ENCODE results near the gene AP3D1. TPM values are rescaled to one million over a fixed set of nuclear protein-coding genes. Genes with fewer than 3 reads are reported as not detected.
A peak's percentile ranks its signal among the peaks of the same experiment; 100 is the strongest.
"Not testable (repeated sequence)": the region's sequence is repeated elsewhere in the genome, so short reads cannot be mapped to it uniquely, and the experiment has no call there.

AP3D1 gene
- 59.0 and 69.3 TPM in 2 replicates for total RNA-seq (2014; rRNA removed; shearing (Covaris generic); ENCODE audit: low replicate concordance)

DNA sequence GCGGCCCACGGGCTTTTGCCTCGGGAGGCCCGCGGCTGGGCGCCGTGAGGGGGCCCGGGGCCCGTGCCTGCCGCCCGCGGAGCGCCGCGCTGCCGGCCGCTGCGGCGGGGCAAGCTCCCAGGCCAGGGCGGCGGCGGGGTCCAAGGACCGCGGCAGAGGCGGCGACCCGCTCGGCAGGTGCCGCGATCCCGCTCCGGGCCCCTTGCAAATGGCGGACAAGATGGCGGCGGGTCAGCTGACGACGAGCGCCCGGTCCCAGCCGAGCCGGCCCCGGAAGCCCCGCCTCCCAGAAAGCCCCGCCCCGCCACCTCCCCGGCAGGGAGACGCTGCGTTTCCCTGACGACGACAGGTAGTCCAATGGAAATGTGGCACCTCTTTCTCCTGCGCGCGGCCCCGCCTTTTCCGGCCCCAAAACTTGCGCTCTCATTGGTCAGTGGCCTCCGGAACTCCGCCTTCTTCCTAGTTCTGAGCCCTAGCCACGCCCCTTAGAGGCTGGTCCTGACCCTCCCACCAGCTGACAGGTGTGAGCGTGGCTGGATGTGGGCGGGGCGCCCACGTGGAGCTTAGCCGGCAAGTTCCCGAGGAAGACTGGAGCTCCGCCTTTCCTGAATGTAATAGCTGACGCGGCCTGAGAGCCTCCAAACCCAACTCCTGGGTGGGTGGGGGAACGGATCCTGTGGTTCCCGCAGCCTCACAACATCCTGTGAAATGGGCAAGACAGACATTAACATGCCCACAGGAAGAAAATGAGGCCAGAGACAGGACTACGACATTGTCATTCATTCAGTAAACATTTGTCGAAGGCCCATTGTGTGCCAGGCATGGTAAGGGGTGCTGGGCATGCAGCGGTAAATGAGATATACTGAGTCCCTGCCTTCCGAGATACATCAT lies at the start of gene AP3D1:
AP3D1 (minus strand) TSS at position 228 of the 891 bp plus-strand sequence. CDS start 232 bp downstream, outside the sequence.
- in situ Hi-C loops (cut with HindIII; ENCODE audit: low pct_unique_long_range_greater_than_20kb, low sequenced_read_pairs) = no loop called here

GRCh38 chr19:2200624-2201294 lies 49.4 kb upstream of the AP3D1 start:
- in situ Hi-C loops (cut with HindIII; ENCODE audit: low pct_unique_long_range_greater_than_20kb, low sequenced_read_pairs); DNase-seq (ENCODE audit: low read depth): not testable (repeated sequence)

More for the DNA sequence above, at the start of gene AP3D1:
- peak; percentile 98 for DNase-seq (ENCODE audit: low read depth)

- in situ Hi-C loops (cut with HindIII; ENCODE audit: low pct_unique_long_range_greater_than_20kb, low sequenced_read_pairs) = no loop called here
- no peak for DNase-seq (ENCODE audit: low read depth)
Measured at GRCh38 chr19:2199861-2200623, 48.7 kb upstream of the AP3D1 start.

DNA sequence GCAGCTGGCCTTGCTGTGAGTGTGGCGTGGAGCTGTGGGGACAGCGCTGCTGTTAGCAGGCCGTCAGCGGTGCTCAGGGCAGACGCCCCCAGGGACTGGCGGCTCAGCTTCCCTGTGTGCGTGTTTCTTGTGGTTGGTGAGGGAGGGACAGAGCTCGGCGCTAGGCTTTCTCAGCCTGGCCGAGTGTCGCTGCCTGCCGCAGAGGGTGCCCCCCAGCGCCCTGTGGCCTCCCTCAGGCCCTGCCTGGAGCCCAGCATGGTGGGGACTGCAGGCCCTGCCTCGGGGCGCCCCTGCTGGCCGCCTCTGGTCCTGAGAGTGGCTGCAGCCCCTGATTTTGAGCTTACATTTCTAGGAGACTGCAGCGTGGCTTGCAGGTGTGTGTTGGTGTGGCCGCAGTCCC lies 47.8 kb upstream of the AP3D1 start:
- in situ Hi-C loops (cut with HindIII; ENCODE audit: low pct_unique_long_range_greater_than_20kb, low sequenced_read_pairs) = no loop called here
- DNase-seq (ENCODE audit: low read depth) = no peak

DNA sequence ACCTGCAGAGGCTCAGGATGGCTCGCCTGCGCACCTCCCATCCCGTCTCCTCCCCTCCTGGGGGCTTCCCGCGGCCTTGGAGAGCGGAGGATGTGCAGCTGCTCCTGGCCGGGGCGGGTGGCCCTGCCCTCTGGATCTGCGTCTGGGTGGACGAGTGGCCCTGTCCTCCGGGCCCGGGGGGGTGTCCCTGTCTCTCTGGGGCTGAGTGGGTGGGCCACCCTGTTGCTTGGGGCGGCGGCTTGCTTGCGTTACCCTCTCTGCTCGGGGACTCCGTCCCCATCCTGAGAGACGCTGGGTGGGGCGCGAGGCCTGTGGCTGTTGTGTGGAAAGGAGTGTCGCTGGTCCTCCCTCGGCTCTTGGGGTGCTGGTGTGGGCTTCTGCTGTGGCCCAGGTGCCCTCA lies 47.0 kb upstream of the AP3D1 start:
- in situ Hi-C loops (cut with HindIII; ENCODE audit: low pct_unique_long_range_greater_than_20kb, low sequenced_read_pairs) = no loop called here
- DNase-seq (ENCODE audit: low read depth) = no peak

DNA sequence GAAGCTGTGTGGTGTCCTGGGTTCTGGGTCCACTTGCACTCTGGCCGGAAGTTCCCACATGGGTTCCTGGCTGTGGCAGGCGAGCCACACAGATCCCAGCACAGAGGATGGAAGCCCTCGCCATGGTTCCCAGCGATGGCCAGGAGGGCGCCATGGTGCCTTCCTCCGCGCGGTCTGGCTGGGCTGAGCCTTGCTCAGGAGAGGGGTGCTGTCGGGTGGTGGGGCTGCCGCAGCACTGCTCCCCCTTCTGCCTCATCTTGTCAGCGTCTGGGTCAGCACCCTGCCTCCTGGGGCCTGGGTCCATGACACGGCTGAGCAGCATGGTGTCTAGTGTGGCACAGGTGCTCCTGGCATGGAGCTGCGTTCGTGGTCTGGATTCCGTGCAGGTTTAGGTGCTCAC lies 45.9 kb upstream of the AP3D1 start:
- no peak for DNase-seq (ENCODE audit: low read depth)
- in situ Hi-C loops (cut with HindIII; ENCODE audit: low pct_unique_long_range_greater_than_20kb, low sequenced_read_pairs) = no loop called here

DNA sequence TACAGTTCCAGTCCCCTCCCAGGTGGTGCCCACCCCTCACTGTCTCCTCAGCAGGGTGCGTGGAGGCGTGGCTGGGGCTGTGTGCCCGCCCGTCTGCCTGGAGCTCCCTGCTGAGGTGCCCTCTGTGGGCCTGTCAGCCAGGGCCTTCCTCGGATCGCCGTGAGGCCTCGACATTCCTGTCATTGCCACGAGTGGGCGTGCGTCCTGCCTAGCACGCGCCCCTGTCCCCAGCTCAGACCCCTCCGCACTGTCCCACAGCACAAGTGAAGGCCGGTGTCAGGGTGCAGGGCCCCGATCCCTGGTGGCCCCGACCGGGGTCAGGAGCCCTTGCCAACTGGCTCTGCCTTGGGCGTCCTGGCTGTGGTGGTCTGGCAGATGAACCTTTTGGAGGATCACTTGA lies 44.5 kb upstream of the AP3D1 start:
- no peak for DNase-seq (ENCODE audit: low read depth)
- in situ Hi-C loops (cut with HindIII; ENCODE audit: low pct_unique_long_range_greater_than_20kb, low sequenced_read_pairs) = no loop called here

DNA sequence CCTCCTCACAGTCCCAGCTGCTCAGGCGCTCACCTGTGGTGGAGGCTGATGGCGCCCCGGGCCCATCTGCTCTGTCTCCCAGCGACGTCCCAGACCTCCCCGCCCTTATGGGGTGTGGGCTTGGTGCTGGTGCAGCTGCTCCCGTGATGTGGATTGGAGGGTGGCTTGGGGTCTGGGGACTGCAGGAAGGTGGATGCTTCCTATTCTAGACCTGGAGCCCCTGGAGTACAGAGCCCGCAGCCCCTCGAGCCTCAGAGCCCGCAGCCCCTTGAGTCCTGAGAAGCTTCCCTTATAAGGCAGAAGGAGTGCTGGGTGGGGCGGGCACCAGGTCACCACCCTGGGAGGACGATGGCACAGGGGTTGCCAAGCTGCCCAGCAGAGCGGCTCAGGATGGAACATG lies 44.0 kb upstream of the AP3D1 start:
- no peak for DNase-seq (ENCODE audit: low read depth)
- in situ Hi-C loops (cut with HindIII; ENCODE audit: low pct_unique_long_range_greater_than_20kb, low sequenced_read_pairs) = no loop called here

DNA sequence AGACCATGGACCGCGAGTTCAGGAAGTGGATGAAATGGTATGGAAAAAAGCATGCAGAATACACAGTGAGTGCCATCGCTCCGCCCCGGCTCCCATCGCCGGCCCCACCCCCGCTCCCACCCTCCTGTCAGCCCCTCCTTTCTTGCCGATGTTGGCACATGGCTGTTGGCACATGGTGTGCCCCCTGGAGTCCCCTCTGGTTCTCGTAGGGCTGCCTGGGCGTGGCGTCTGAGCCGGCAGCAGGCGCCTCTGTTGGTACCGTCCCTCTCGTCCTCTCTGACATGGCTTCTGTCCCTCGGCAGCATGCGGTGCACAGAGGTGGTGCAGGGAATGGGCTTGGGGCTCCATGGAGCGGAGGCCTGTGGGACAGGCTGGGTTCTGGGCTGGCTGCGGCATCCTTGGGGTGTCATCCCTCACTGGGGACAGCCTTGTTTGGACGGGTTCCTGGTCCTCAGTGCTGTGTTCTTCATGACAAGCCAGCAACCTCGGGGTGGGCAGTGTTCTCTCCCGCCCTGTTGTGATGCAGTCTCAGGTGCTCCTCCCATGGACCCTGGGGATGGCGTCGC lies 43.2 kb upstream of the AP3D1 start:
- DNase-seq (ENCODE audit: low read depth) = no peak
- in situ Hi-C loops (cut with HindIII; ENCODE audit: low pct_unique_long_range_greater_than_20kb, low sequenced_read_pairs) = no loop called here

DNA sequence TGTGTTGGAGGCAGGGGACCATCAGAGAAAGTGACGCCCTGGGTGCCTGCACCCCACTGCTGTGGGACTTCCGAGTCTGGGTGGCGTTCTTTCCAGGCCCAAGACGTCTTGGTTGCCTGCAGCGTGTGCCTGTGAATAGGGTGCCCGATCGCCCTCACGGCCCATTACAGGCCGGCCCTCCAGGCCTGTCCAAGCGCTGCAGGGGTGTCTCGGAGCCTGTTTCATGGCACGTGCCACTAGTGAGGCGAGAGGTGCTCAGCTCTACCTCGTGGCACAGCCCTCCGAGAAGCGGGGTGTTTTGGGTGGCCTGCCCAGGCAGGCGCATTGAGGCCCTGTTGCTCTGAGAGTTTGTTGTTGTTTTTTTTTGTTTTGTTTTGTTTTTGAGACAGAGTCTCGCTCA lies 42.4 kb upstream of the AP3D1 start:
- no peak for DNase-seq (ENCODE audit: low read depth)
- in situ Hi-C loops (cut with HindIII; ENCODE audit: low pct_unique_long_range_greater_than_20kb, low sequenced_read_pairs) = no loop called here

- in situ Hi-C loops (cut with HindIII; ENCODE audit: low pct_unique_long_range_greater_than_20kb, low sequenced_read_pairs) = no loop called here
- DNase-seq (ENCODE audit: low read depth) = no peak
Measured at GRCh38 chr19:2192862-2193261, 41.5 kb upstream of the AP3D1 start.

GRCh38 chr19:2191456-2192310 lies 40.3 kb upstream of the AP3D1 start:
- in situ Hi-C loops (cut with HindIII; ENCODE audit: low pct_unique_long_range_greater_than_20kb, low sequenced_read_pairs) = no loop called here
- DNase-seq (ENCODE audit: low read depth) = no peak

DNA sequence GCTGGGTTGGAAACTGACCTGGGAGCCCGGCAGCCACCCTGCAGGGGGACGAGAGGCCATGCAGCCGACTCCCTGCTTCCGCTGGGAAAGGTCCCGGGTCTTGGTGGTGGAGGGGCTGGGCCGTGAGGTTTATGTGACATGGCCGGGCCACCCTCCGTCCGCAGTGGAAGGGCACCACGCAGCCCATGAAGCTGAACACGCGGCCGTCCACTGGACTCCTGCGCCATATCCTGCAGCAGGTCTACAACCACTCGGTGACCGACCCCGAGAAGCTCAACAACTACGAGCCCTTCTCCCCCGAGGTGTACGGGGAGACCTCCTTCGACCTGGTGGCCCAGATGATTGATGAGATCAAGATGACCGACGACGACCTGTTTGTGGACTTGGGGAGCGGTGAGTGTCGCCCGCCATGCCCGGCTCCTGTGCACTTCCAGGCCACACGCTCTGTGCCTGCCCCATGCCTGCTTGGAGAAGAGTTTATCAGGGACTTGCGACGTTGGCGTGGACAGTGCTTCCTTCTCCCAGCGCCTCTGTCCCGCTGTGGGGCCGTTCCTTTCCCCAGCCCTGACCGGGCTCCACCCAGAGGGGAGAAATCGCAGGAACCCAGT lies 39.6 kb upstream of the AP3D1 start:
- no peak for DNase-seq (ENCODE audit: low read depth)
- in situ Hi-C loops (cut with HindIII; ENCODE audit: low pct_unique_long_range_greater_than_20kb, low sequenced_read_pairs) = no loop called here

DNA sequence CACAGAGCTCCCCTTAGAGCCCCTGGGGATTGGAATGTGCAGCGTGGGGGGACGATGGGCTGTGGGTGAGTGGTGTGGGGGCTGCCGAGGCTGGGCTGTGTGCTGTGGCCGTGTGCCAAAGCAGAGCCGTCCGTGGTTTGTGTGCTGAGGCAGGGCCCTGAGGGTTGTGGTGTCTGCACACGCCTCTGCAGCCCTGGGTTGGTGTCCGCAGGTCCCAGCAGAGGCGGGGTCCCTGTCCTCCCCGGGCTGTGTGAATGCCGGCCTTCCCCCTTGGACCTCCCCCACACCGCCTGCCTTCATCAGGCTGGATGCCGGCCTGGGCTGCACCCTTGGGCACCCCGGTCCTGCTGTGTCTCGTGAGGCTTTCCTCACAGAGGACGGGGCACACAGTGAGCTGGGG lies 38.5 kb upstream of the AP3D1 start:
- no peak for DNase-seq (ENCODE audit: low read depth)
- in situ Hi-C loops (cut with HindIII; ENCODE audit: low pct_unique_long_range_greater_than_20kb, low sequenced_read_pairs) = no loop called here

DNA sequence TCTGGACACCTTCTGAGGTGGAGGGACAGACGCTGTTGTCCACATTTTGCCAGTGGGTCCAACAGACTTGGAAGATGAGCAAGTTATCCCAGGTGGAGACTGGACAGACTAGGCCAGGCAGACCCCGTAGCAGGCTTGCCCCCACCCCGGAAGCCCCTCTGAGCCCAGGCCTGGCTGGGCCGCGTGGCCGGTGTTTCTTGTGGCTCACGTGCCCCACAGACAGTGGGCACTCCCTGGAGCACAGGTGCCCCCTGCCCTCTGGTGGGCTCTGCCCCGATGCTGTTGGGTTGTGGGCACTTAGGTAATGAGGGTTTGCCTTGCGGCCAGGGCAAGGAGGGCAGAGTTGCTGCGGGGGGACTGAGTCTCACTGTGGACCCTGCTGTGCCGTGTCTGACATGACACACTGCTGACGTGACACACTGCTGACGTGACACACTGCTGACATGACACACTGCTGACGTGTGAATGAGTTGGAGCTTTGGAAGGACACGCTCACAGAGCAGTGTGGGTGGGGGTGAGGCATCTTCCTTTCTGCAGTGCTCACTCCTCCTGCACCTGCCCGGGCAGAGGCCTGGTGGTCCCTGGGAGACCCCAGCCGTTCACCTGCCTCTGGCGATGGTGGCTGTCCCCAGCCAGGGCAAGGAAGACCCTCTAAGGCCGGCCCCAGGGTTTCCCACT lies 37.5 kb upstream of the AP3D1 start:
- no peak for DNase-seq (ENCODE audit: low read depth)
- in situ Hi-C loops (cut with HindIII; ENCODE audit: low pct_unique_long_range_greater_than_20kb, low sequenced_read_pairs) = no loop called here

DNA sequence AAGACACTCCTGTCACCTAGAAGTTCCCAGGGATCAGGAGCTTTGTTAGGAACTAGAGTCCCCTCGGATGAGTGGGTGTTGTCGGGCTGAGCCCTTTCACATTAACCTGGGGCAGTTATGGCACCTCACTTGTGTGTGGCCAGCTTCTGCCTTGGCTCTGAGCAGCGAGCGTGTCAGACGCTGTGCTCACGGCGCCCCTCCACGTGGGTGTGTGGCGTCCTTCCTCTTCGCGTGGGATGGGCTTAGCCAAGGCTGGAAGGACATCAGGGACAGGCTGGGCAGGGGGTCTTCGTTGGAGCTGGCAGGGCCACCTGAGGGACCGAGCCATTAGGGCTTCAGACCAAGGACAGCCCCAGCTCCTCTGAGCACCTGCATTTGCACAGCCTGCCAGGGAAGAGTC lies 35.8 kb upstream of the AP3D1 start:
- in situ Hi-C loops (cut with HindIII; ENCODE audit: low pct_unique_long_range_greater_than_20kb, low sequenced_read_pairs) = no loop called here
- no peak for DNase-seq (ENCODE audit: low read depth)
